GM18858 (cell line): Measurements from ENCODE around the gene SH3TC1.

Source experiments
- ATAC-seq: cut with Tn5 transposase; IDR thresholded peaks from one replicate; pipeline ENCODE4 v1.9.1; 2021; ENCODE audit not compliant: unreplicated experiment

SH3TC1 gene

GRCh38 chr4:8180310-8181093 lies 18.6 kb upstream of the SH3TC1 start:
- no peak for ATAC-seq

- no peak for ATAC-seq
These were observed 18.0 kb upstream of the SH3TC1 start for GRCh38 chr4:8181119-8181518.

GRCh38 chr4:8181844-8182243 lies 17.2 kb upstream of the SH3TC1 start:
- no peak for ATAC-seq

- ATAC-seq, result no peak
These were observed 16.8 kb upstream of the SH3TC1 start for GRCh38 chr4:8182294-8182693.

GRCh38 chr4:8182858-8183725 lies 16.0 kb upstream of the SH3TC1 start:
- no peak for ATAC-seq

GRCh38 chr4:8184061-8184460 lies 15.0 kb upstream of the SH3TC1 start:
- no peak for ATAC-seq

- no peak for ATAC-seq
These were observed 13.8 kb upstream of the SH3TC1 start for GRCh38 chr4:8185295-8185694.

- ATAC-seq, result no peak
These were observed 13.2 kb upstream of the SH3TC1 start for GRCh38 chr4:8185930-8186329.

GRCh38 chr4:8188085-8188484 lies 11.0 kb upstream of the SH3TC1 start:
- no peak for ATAC-seq

GRCh38 chr4:8188743-8189550 lies 10.1 kb upstream of the SH3TC1 start:
- ATAC-seq, result no peak

- no peak for ATAC-seq
These were observed 9.3 kb upstream of the SH3TC1 start for GRCh38 chr4:8189551-8190466.

- ATAC-seq, result peak; percentile 24
These were observed 7.8 kb upstream of the SH3TC1 start for GRCh38 chr4:8191136-8191747.

GRCh38 chr4:8192748-8193738 lies 6.0 kb upstream of the SH3TC1 start:
- ATAC-seq, result peak; percentile 93

GRCh38 chr4:8194306-8195242 lies 4.5 kb upstream of the SH3TC1 start:
- no peak for ATAC-seq

- no peak for ATAC-seq
These were observed 3.7 kb upstream of the SH3TC1 start for GRCh38 chr4:8195431-8195830.

- ATAC-seq, result no peak
These were observed 3.1 kb upstream of the SH3TC1 start for GRCh38 chr4:8195841-8196458.

- ATAC-seq, result no peak
These were observed 1.6 kb upstream of the SH3TC1 start for GRCh38 chr4:8197521-8197920.
